HG03196 (cell line): ENCODE measurements around the gene ABI3.

Source experiments
- ATAC-seq: cut with Tn5 transposase; IDR thresholded peaks from one replicate; pipeline ENCODE4 v1.9.1; 2021; ENCODE audit not compliant: unreplicated experiment

Gene ABI3

GRCh38 chr17:49196520-49196919 lies 14.0 kb upstream of the ABI3 start:
- ATAC-seq = no peak

GRCh38 chr17:49197346-49197998 lies 13.0 kb upstream of the ABI3 start:
- no peak for ATAC-seq

GRCh38 chr17:49198211-49198610 lies 12.3 kb upstream of the ABI3 start:
- no peak for ATAC-seq

- no peak for ATAC-seq
Observed at GRCh38 chr17:49200423-49201083, 10.0 kb upstream of the ABI3 start.

- no peak for ATAC-seq
Observed at GRCh38 chr17:49201481-49201927, 9.0 kb upstream of the ABI3 start.

- ATAC-seq = no peak
Observed at GRCh38 chr17:49203796-49204195, 6.7 kb upstream of the ABI3 start.

GRCh38 chr17:49204516-49204915 lies 6.0 kb upstream of the ABI3 start:
- no peak for ATAC-seq

- ATAC-seq = no peak
Observed at GRCh38 chr17:49209061-49209571, 1.4 kb upstream of the ABI3 start.

GRCh38 chr17:49213399-49213798 lies 2.9 kb downstream of the ABI3 start:
- ATAC-seq = no peak

- ATAC-seq = no peak
Observed at GRCh38 chr17:49213847-49214246, 3.3 kb downstream of the ABI3 start.

- no peak for ATAC-seq
Observed at GRCh38 chr17:49214676-49215360, 4.3 kb downstream of the ABI3 start.

- ATAC-seq = no peak
Observed at GRCh38 chr17:49216482-49216881, 6.0 kb downstream of the ABI3 start.

- ATAC-seq = no peak
Observed at GRCh38 chr17:49216953-49217650, 6.6 kb downstream of the ABI3 start.

GRCh38 chr17:49217651-49218413 lies 7.3 kb downstream of the ABI3 start:
- ATAC-seq = peak; percentile 43

GRCh38 chr17:49218941-49219913 lies 8.7 kb downstream of the ABI3 start:
- no peak for ATAC-seq

GRCh38 chr17:49219987-49220386 lies 9.5 kb downstream of the ABI3 start:
- no peak for ATAC-seq

- ATAC-seq = no peak
Observed at GRCh38 chr17:49223168-49223516, 12.6 kb downstream of the ABI3 start.

- no peak for ATAC-seq
Observed at GRCh38 chr17:49223517-49224197, 13.2 kb downstream of the ABI3 start.
